Inferior parietal cortex (tissue), 1 donor: Measurements from ENCODE around the gene TFG.

ENCODE experiments used
- DNase-seq: peaks from one replicate; pipeline ENCODE4 v3.0.0-alpha.2; 2016; ENCODE audit errors: extremely low spot score

TFG gene

DNA sequence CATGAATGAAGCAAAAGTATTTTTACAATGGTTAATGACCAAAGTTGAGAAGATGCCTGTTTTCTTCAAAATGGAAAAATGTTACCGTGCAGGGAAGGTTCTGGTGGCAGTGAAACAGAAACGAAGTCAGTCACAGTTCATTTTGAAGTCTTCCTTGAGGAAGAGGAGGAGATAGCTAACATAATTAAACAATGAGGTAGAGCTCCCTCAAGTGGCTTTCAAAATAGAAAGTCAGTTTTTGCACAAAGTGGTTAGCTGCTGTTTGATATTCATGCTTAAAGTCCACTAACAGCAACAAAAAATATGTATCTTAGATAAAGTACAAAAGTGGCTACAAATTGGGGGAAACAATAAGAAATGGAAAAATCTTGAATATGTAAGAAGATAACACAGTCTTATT, 87.3 kb downstream of the TFG start:
- DNase-seq: peak; percentile 21

DNA sequence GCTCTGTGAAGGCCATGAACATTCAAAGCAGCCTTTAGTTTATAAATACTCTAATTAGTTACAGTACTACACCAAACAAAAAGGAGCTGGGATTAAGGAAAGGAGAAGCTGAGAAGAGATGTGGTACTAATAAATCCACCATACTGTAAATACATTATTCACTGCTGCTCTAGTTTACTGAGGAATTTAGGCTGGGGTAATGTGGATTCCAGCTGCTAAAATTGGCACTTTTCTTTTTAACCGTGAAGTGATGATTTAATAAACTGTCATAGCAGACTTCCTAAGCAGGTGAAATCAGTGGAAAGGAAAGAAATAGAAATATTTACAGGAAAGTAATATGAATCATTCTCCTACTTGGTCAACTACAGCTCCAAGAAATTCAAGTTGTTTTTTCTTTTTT, 88.7 kb downstream of the TFG start:
- DNase-seq: no peak
